ENCODE data around the gene FADD. TPM values are rescaled to one million over a fixed set of nuclear protein-coding genes. Genes with fewer than 3 reads are reported as not detected.

FADD gene
- total RNA-seq, 4 donors from 2014 or later = 17.0 to 26.6 (median 21.9) TPM

DNA sequence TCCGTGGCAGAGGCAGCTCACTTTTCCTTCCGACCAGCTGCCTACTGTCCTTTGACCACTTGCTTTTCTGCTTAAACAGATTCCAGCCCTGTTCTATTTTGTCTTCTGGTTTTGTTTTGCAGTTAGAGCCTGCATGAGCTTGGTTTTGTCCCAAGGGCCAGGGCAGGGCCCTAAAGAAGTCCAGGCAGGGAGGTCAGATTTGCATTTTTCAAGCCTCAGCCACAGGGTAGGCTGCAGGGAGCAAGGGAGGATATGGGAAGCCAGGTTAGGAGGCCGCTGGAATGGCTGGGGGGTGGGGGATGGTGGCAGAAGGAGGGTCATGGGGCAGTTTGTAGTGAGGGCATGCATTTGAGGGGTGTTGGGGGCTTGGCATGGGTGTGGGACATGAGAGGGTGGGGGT lies 23.1 kb downstream of the FADD start:
- WGBS, 2 donors (ENCODE audit: low coverage in 1 of 2) = 75% methylated on average over 1 of the region's 3 CpGs; no CpG with 5 or more reads in 1 of the 2 donors
- Histone ChIP-seq H3K9me3 (no peaks in the 10 kb centered on the region), H3K4me1 (no peaks in the 10 kb centered on the region), H3K4me3 (no peak overlapping the region), H3K27ac (no peak overlapping the region), H3K27me3 (no peaks in the 10 kb centered on the region), H3K36me3 (no peaks in the 10 kb centered on the region)
- no peak for ATAC-seq
- no peak for TF ChIP-seq POLR2AphosphoS5 (IDR thresholded peaks at IDR 0.05)
- TF ChIP-seq EP300 (IDR thresholded peaks at IDR 0.05) = no peak
- no peak for TF ChIP-seq CTCF (IDR thresholded peaks at IDR 0.05)
- TF ChIP-seq POLR2A (IDR thresholded peaks at IDR 0.05) = no peak

DNA sequence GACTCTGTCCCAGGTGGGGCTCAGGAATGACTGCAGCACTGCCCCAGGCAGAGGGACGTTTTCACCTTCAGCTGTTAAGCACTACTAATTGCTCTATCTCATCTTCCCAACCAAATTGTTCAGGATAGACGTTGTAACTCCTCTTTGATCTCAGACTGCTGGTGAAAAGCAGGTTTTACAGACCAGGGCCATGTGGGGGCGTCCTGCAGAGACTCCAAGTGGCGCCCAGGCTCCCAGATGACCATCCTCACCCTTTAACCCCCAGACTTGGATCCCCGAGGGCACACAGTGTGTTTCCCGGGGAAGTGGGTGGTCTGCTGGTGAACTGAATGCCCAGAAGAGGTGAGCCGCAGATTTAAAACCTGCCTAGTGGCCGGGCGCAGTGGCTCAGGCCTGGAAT lies 23.9 kb downstream of the FADD start:
- no peak for ATAC-seq
- no peak for TF ChIP-seq POLR2AphosphoS5 (IDR thresholded peaks at IDR 0.05)
- TF ChIP-seq POLR2A (IDR thresholded peaks at IDR 0.05) = no peak
- no peak for TF ChIP-seq EP300 (IDR thresholded peaks at IDR 0.05)
- TF ChIP-seq CTCF (IDR thresholded peaks at IDR 0.05) = no peak

GRCh38 chr11:70229737-70230136 lies 26.6 kb downstream of the FADD start:
- TF ChIP-seq POLR2A (IDR thresholded peaks at IDR 0.05) (no peak), POLR2AphosphoS5 (IDR thresholded peaks at IDR 0.05) (no peak), EP300 (IDR thresholded peaks at IDR 0.05) (no peak), CTCF (IDR thresholded peaks at IDR 0.05) (no peak)
- Histone ChIP-seq H3K27me3 (no peaks in the 10 kb centered on the region), H3K27ac (no peak overlapping the region), H3K36me3 (no peaks in the 10 kb centered on the region), H3K9me3 (no peaks in the 10 kb centered on the region), H3K4me1 (no peaks in the 10 kb centered on the region), H3K4me3 (no peak overlapping the region)
- no peak for ATAC-seq
- WGBS, 2 donors (ENCODE audit: low coverage in 1 of 2) = 92% methylated on average over 4 of the region's 10 CpGs; no CpG with 5 or more reads in 1 of the 2 donors

More for the DNA sequence above, 23.9 kb downstream of the FADD start:
- 40 to 45% methylated on average over 1 to 3 of the region's 9 CpGs for WGBS, 2 donors (ENCODE audit: low coverage in 1 of 2)
- Histone ChIP-seq H3K4me3 (no peak overlapping the region), H3K27ac (no peak overlapping the region), H3K36me3 (no peaks in the 10 kb centered on the region), H3K9me3 (no peaks in the 10 kb centered on the region), H3K4me1 (no peaks in the 10 kb centered on the region), H3K27me3 (no peaks in the 10 kb centered on the region)

- H3K27me3 ChIP-seq = no peaks in the 10 kb centered on the region
- ATAC-seq = no peak
- no peaks in the 10 kb centered on the region for H3K9me3 ChIP-seq
- H3K4me3 ChIP-seq = no peak overlapping the region
- no peak overlapping the region for H3K27ac ChIP-seq
- H3K36me3 ChIP-seq = no peaks in the 10 kb centered on the region
- 80 to 93% methylated on average over 4 to 8 of the region's 8 CpGs for WGBS, 2 donors (ENCODE audit: low coverage in 1 of 2)
- TF ChIP-seq CTCF (IDR thresholded peaks at IDR 0.05) (no peak), EP300 (IDR thresholded peaks at IDR 0.05) (no peak), POLR2A (IDR thresholded peaks at IDR 0.05) (no peak), POLR2AphosphoS5 (IDR thresholded peaks at IDR 0.05) (no peak)
- H3K4me1 ChIP-seq = no peaks in the 10 kb centered on the region
Observed at GRCh38 chr11:70230151-70230839, 27.2 kb downstream of the FADD start.

Data from gastroesophageal sphincter (tissue), 4 donors.